Skin of body (tissue), 2 donors: ENCODE results near the gene TRIM67. TPM values are rescaled to one million over a fixed set of nuclear protein-coding genes. Genes with fewer than 3 reads are reported as not detected.

Source experiments
- DNase-seq: peaks from one replicate; lab custom pipeline; 2025; lab: John Stamatoyannopoulos, UW
- total RNA-seq: library from RNA; depleted of rRNA; stranded (reverse); fragments of >200 nt; gene quantifications from one replicate; pipeline ENCODE4 v1.2.3, GENCODE V29; 2014

The TRIM67 gene
- total RNA-seq, 1 donor from 2014 or later: 0.10 TPM

GRCh38 chr1:231232870-231233734, 71.2 kb downstream of the TRIM67 start:
- DNase-seq: no peak

GRCh38 chr1:231233735-231234417, 72.0 kb downstream of the TRIM67 start:
- DNase-seq: no peak

GRCh38 chr1:231234506-231234905, 72.6 kb downstream of the TRIM67 start:
- DNase-seq: no peak

- DNase-seq: no peak
Observed at GRCh38 chr1:231235526-231236207, 73.8 kb downstream of the TRIM67 start.

- no peak for DNase-seq
Observed at GRCh38 chr1:231236208-231236591, 74.3 kb downstream of the TRIM67 start.

GRCh38 chr1:231236938-231237337, 75.1 kb downstream of the TRIM67 start:
- DNase-seq: no peak

- DNase-seq: no peak
Observed at GRCh38 chr1:231238298-231238697, 76.4 kb downstream of the TRIM67 start.

- no peak for DNase-seq
Observed at GRCh38 chr1:231240531-231240882, 78.6 kb downstream of the TRIM67 start.

GRCh38 chr1:231240883-231241735, 79.3 kb downstream of the TRIM67 start, which contains the start of gene GNPAT:
TSS of gene GNPAT (plus strand) at chr1:231241212. CDS start at chr1:231241379, 167 bp downstream.
- DNase-seq: peak; percentile 83

- DNase-seq: no peak
Observed at GRCh38 chr1:231241750-231242149, 79.9 kb downstream of the TRIM67 start.

GRCh38 chr1:231242516-231243198, 80.8 kb downstream of the TRIM67 start:
- DNase-seq: no peak

GRCh38 chr1:231248778-231249177, 86.9 kb downstream of the TRIM67 start:
- no peak for DNase-seq

- DNase-seq: no peak
Observed at GRCh38 chr1:231252336-231252735, 90.5 kb downstream of the TRIM67 start.

- no peak for DNase-seq
Observed at GRCh38 chr1:231260351-231260750, 98.5 kb downstream of the TRIM67 start.

GRCh38 chr1:231264642-231265041, 102.8 kb downstream of the TRIM67 start:
- no peak for DNase-seq

GRCh38 chr1:231265379-231265778, 103.5 kb downstream of the TRIM67 start:
- DNase-seq: no peak

- no peak for DNase-seq
Observed at GRCh38 chr1:231266811-231267322, 105.0 kb downstream of the TRIM67 start.
